ENCODE measurements around the gene POLA1. TPM values are rescaled to one million over a fixed set of nuclear protein-coding genes. Genes with fewer than 3 reads are reported as not detected.
A peak's percentile ranks its signal among the peaks of the same experiment; 100 is the strongest.
"Not testable (repeated sequence)": the region's sequence is repeated elsewhere in the genome, so short reads cannot be mapped to it uniquely, and the experiment has no call there.

Gene POLA1
- total RNA-seq, 1 experiment from 2014 or later, result 30.0 TPM

DNA sequence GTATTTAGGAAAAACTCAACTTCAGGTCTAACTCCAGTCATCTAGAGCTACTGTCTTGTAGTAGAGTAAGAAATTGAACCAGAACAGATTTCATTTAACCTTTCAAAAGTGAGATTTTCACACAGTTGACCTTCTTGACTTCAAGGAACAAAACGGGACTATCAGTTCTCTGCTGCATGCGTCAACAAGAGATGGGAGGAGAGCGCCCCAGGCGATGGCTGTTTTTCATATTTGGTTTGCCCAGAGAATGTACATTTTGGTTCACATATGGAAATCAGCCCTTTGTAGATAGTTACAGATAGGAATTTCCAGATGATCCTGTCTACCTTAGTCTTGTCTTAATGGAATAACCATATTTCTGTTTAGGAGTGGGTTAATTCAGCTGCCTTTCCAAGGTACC, 158.1 kb downstream of the POLA1 start:
- Histone ChIP-seq H3K27ac (no peak overlapping the region), H3K27me3 (replicated peaks) (no peaks in the 10 kb centered on the region), H3K36me3 (no peaks in the 10 kb centered on the region), H3K4me1 (replicated peaks) (no peaks in the 10 kb centered on the region), H3K9me3 (replicated peaks) (no peaks in the 10 kb centered on the region), H3K4me3 (no peak overlapping the region)
- no peak for DNase-seq (ENCODE audit: low read depth in 1 of 2, low spot score in 2 of 2)

DNA sequence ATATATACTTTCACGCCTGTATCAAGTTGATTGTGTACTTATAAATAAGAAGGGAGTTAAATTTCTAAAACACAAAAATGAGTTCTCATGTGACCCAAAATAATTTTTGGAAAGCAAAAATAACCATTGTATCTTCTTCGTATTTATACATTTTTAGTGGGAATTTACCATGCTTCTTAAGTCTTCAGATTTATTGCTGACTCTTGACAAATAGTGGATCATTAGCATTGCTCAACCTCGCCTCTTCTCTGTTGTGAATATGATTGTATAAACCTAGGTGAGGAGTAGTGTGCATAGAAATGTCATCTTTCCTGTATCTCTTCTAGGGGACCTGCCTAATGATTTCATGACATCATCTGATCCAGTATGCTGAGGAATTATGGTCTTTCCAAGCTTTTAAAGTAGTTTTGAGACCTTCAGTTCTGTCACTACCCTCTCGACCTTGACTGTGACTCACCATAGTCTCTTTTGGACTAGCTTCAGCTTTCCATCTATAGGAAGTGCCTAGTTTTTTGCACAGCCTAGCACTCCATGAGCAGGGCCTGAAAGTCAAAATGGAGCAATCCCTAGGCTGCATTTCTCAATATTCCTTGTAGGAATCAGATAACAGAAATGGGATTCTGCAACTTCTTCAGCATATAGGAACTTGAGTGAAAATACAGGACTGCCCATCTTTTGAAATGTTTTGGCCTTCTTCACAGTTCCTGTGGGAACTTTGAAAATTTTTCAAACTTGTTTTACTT, 164.5 kb downstream of the POLA1 start:
- no peak overlapping the region for H3K4me3 ChIP-seq
- H3K4me1 ChIP-seq (replicated peaks), result peaks cover 5% of the 10 kb centered on the region; the same call in 1 of the 2 replicates
- no peak for DNase-seq (ENCODE audit: low read depth in 1 of 2, low spot score in 2 of 2)
- no peaks in the 10 kb centered on the region for H3K27me3 ChIP-seq (replicated peaks)
- no peaks in the 10 kb centered on the region for H3K9me3 ChIP-seq (replicated peaks)
- H3K27ac ChIP-seq, result no peak overlapping the region
- H3K36me3 ChIP-seq, result no peaks in the 10 kb centered on the region

DNA sequence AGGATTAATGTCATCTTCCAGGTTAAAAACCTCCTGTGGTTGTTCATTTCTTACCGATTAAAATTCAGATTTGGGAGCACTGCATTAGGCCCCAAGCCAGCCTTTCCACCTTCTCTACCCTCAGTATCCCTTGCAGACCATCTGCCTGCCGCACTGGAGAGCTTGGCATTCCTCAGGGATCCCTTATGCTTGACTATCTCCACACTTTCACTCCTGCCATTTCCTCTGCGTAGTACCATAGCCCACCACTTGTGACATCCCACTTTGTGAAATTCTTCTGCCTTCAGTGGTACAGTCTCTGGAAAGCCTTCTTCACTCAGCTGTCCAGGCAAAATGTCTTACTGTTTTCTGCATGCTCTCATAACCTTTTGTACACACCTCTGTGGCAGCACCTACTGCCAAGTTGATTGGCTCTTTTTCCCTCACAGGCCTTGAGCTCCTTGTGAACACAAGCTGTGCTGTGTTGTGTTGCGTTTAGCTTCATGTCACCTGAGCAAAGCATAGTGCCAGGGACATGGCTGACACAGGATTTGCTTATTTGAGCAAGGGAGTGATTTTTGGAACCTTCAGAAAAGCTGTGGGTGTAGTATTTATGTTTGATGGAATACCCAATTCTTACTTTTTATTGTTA, 165.6 kb downstream of the POLA1 start:
- H3K36me3 ChIP-seq, result no peaks in the 10 kb centered on the region
- H3K4me1 ChIP-seq (replicated peaks), result peaks cover 5% of the 10 kb centered on the region; the same call in 1 of the 2 replicates
- H3K9me3 ChIP-seq (replicated peaks), result no peaks in the 10 kb centered on the region
- H3K27ac ChIP-seq, result no peak overlapping the region
- H3K4me3 ChIP-seq, result no peak overlapping the region
- H3K27me3 ChIP-seq (replicated peaks), result no peaks in the 10 kb centered on the region
- DNase-seq (ENCODE audit: low read depth in 1 of 2, low spot score in 2 of 2), result no peak

DNA sequence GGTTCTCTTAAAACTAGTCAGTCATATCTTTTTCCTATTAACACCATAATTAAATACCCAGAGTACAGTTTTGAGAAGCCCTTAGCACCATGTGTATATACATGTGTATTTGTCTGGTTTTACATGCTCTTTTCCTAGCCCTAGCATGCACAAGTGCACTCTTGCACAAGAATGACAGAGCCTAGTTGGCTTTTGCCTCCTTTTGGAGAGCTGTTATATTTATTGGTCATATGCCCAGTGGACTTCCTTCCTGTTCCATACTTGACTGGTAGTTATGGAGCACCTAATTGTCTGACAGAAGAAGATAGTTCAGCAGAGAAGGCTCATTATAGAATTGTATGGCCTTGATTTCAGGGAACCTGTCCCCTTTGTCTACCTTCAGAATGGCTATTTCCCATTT, 166.4 kb downstream of the POLA1 start:
- no peak for DNase-seq (ENCODE audit: low read depth in 1 of 2, low spot score in 2 of 2)
- H3K27ac ChIP-seq, result no peak overlapping the region
- no peaks in the 10 kb centered on the region for H3K36me3 ChIP-seq
- peaks cover 5% of the 10 kb centered on the region; the same call in 1 of the 2 replicates for H3K4me1 ChIP-seq (replicated peaks)
- no peaks in the 10 kb centered on the region for H3K9me3 ChIP-seq (replicated peaks)
- H3K27me3 ChIP-seq (replicated peaks), result no peaks in the 10 kb centered on the region
- no peak overlapping the region for H3K4me3 ChIP-seq

DNA sequence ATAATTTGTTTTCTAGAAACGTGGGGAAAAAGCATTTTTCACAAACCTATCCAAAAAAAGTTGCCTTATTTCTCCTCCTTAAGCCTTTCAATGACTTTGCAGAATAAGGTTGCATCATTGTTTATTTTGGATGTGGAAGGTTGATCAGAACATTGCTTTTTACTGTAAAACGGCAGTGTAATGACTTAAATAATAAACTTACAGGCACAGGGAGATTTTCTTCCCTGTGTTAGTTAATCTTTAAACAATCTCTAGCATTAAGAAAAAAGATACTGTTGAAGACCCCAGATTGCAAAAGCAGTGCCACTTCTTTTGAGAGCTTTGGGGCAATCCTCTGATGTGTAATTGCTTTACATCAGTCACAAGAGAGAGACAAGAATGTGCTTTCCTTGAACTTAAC, 168.6 kb downstream of the POLA1 start:
- Histone ChIP-seq H3K4me3 (no peak overlapping the region), H3K9me3 (replicated peaks) (no peaks in the 10 kb centered on the region), H3K27ac (no peak overlapping the region), H3K36me3 (no peaks in the 10 kb centered on the region), H3K4me1 (replicated peaks) (peaks cover 9% of the 10 kb centered on the region; the same call in 1 of the 2 replicates), H3K27me3 (replicated peaks) (no peaks in the 10 kb centered on the region)
- peak in 1 of 2 experiments; percentile 2 for DNase-seq (ENCODE audit: low read depth in 1 of 2, low spot score in 2 of 2)

DNA sequence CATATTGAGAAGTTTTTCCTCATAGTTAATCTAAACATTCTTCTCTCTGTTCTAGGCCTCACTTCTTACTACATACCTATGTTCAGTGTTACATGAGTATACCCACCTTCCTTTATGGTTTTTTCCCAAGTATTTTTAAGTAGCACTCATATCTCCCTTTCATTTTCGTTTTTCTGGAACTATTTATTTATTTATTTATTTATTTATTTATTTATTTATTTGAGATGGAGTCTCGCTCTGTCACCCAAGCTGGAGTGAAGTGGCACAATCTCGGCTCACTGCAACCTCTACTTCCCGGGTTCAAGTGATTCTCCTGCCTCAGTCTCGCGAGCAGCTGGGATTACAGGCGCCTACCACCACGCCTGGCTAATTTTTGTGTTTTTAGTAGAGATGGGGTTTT, 170.1 kb downstream of the POLA1 start:
- not testable (repeated sequence) for H3K9me3 ChIP-seq (replicated peaks); H3K27ac ChIP-seq; H3K27me3 ChIP-seq (replicated peaks); H3K36me3 ChIP-seq; H3K4me3 ChIP-seq; DNase-seq (ENCODE audit: low read depth in 1 of 2, low spot score in 2 of 2)
- peaks cover 21% of the 10 kb centered on the region for H3K4me1 ChIP-seq (replicated peaks)

DNA sequence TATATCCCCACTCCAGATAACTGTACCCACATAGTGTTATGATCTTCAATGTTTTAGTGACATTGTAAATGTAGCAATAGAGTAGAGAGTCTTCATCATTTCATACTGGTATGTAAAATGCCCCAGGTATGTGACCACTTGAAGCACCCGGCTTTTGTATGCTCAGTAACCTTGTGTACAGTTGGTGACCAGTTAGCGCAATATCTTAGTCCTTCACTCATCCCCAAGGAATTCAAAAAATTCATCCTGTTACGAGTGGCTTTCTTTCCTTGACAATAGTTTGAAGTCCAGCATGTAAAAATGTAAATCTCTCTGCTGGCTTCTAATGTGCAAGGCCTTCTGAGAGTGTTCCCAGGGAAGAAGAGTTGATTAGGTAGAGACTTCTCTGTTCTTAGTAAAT, 176.4 kb downstream of the POLA1 start:
- peak overlapping the region; percentile 100 for H3K27ac ChIP-seq

DNA sequence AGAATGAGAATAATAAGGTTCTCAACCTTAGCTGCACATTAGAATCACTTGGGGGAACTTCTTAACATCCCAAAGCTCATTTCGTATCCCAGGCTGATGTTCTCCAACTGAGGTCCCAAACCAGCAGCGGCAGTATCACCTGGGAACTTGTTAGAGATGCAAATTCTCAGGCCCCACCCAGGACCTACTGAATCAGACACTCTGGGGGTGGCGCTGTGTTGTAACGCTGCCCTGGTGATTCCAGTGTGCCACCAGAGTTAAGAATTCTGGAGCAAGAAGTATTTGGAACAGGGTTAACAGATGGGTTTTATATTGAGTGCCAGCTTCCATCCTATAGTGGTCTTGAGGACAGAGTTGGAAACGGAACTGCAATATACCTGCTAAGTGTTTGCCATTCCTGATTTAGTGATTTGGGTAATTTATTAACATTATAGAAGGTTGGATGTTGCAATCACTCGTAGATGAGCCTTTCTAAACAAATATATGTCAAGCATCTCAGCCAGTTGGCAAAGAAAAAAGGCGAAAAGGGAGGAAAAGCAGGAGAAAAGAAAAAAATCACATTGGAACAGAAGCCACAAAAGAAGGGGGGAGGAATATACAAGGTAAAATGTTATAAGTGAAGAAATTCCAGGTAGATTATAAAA, 181.0 kb downstream of the POLA1 start:
- peaks cover 31% of the 10 kb centered on the region for H3K4me1 ChIP-seq (replicated peaks)
- H3K36me3 ChIP-seq, result 0 out of 2 replicates have a peak, but pooled peaks cover 4% of the 10 kb centered on the region
- no peak overlapping the region for H3K27ac ChIP-seq
- no peak for DNase-seq (ENCODE audit: low read depth in 1 of 2, low spot score in 2 of 2)
- H3K9me3 ChIP-seq (replicated peaks), result no peaks in the 10 kb centered on the region
- no peaks in the 10 kb centered on the region for H3K27me3 ChIP-seq (replicated peaks)
- H3K4me3 ChIP-seq, result no peak overlapping the region

More for the DNA sequence above, 176.4 kb downstream of the POLA1 start:
- Histone ChIP-seq H3K27me3 (replicated peaks) (no peaks in the 10 kb centered on the region), H3K9me3 (replicated peaks) (no peaks in the 10 kb centered on the region), H3K4me3 (no peak overlapping the region), H3K36me3 (peaks cover 12% of the 10 kb centered on the region; the same call in 1 of the 2 replicates), H3K4me1 (replicated peaks) (peaks cover 54% of the 10 kb centered on the region)
- DNase-seq (ENCODE audit: low read depth in 1 of 2, low spot score in 2 of 2), result peak; percentile 64 to 77

DNA sequence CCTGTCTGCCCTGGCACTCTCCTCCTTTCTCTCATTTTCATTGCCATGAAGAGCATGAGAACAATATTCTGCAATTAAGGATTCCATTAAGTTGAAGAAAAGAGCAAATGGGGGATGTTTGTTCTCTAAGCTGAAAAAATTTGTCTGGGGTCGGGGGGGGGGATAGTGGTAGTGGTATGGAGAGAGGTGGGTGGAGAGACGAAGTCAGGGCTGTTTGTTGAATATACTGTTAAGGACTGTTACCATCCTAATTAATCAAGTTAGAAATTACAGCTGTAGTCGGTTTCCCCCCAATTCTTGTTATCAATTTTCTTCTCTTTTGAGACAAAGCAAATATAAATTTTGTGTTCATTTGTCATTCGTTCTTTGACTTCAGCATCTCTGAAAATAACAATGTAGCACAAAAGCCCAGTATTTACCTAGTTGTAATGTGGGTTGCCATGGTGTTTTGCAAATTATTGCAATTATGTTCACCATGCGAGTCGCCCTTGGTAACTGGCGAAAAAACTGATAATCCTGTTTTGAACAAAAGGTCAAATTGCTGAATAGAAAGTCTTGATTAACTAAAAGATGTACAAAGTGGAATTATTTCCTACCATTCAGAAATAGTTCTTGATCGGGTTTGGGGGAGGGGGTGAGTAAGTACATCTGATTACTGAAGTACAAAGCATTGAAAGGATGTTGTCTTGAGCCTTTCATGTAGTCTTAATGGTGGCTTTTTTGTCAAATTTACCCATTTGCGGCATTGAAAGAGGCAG, 183.0 kb downstream of the POLA1 start:
- peak overlapping the region; percentile 83; the same call in 1 of the 2 replicates for H3K27ac ChIP-seq
- no peaks in the 10 kb centered on the region for H3K27me3 ChIP-seq (replicated peaks)
- no peak overlapping the region for H3K4me3 ChIP-seq
- H3K36me3 ChIP-seq, result no peaks in the 10 kb centered on the region
- peaks cover 11% of the 10 kb centered on the region for H3K4me1 ChIP-seq (replicated peaks)
- no peaks in the 10 kb centered on the region for H3K9me3 ChIP-seq (replicated peaks)
- no peak for DNase-seq (ENCODE audit: low read depth in 1 of 2, low spot score in 2 of 2)

DNA sequence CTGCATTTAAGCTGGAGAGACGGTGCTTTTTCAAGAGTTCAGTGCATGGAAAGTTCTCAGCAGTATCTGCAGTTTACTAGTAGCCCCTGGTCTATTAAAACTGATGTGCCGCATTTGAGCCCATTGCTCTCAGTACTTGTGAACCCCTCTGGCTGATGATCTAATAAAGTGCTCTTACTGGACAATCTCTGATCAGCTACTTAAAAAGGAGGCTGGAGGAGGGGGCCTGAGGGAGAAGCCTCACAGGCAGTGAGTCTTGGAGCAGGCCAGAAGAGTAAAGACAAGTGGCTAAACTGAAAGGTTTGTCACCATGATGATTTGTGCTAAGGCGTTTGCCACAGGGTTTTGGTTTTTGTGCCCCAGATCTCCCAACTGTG, 183.6 kb downstream of the POLA1 start:
- Histone ChIP-seq H3K36me3 (no peaks in the 10 kb centered on the region), H3K9me3 (replicated peaks) (no peaks in the 10 kb centered on the region), H3K4me1 (replicated peaks) (peaks cover 11% of the 10 kb centered on the region), H3K27me3 (replicated peaks) (no peaks in the 10 kb centered on the region), H3K4me3 (no peak overlapping the region), H3K27ac (peak overlapping the region; percentile 83)
- no peak for DNase-seq (ENCODE audit: low read depth in 1 of 2, low spot score in 2 of 2)

DNA sequence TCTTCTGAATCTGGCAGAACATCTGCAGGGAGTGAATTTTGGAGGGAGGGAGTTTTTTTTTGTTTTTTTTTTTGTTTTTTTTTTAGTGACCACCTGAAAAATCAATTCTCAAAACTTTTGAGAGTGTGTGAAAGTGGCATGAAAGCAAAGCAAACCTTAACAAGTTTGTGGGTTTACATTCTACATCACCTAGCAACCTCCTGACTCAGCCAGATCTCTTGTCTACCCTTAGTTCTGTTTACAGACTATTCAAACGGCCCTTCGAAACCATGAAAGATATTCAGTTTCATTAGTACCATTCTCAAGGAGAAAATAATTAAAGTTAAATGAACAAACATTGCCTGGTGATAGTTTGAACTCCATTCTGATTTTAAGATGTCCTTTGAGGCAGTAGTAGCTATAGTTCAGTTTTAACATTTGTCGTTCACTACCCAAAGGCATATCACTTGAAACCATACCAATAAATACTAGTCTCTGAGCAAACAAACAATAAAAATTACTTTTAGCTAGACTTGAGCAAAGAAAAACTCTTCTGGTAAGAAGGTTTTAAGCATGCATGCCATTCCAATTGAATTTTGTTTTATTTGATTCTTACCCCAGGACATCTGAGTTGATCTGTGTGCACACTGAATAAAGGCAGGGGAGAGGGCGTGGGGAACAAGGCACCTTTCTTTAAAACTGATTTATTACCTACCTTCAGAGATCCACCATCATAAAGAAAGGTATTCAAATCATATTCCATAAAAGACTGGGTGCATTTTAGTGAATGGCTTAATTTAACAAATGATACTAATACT, 184.3 kb downstream of the POLA1 start:
- peak overlapping the region; percentile 83 for H3K27ac ChIP-seq
- H3K27me3 ChIP-seq (replicated peaks), result no peaks in the 10 kb centered on the region
- no peaks in the 10 kb centered on the region for H3K9me3 ChIP-seq (replicated peaks)
- H3K4me1 ChIP-seq (replicated peaks), result peaks cover 11% of the 10 kb centered on the region
- no peaks in the 10 kb centered on the region for H3K36me3 ChIP-seq
- DNase-seq (ENCODE audit: low read depth in 1 of 2, low spot score in 2 of 2), result peak in 1 of 2 experiments; percentile 36
- H3K4me3 ChIP-seq, result no peak overlapping the region

DNA sequence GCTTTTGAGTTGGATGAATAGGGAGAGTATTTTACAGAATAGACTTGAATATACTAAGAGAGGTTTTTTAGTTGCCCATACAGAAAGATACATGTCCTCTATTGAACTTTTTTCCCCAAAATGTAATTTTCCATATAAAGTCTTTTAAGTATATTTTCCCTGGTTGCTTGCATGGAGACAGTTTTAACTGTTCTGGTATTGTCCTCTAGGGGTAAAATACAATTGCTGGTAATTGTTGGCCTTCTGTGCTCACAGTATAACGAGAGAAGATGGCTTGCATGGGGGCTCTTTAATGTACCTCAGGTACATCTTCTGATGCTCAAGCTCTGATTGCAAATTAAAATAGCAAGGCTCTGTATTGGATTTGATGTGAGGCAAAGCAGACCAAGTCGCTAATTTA, 186.0 kb downstream of the POLA1 start:
- Histone ChIP-seq H3K4me1 (replicated peaks) (peaks cover under 1% of the 10 kb centered on the region), H3K36me3 (no peaks in the 10 kb centered on the region), H3K27ac (no peak overlapping the region), H3K4me3 (no peak overlapping the region), H3K9me3 (replicated peaks) (no peaks in the 10 kb centered on the region), H3K27me3 (replicated peaks) (no peaks in the 10 kb centered on the region)
- DNase-seq (ENCODE audit: low read depth in 1 of 2, low spot score in 2 of 2), result no peak

DNA sequence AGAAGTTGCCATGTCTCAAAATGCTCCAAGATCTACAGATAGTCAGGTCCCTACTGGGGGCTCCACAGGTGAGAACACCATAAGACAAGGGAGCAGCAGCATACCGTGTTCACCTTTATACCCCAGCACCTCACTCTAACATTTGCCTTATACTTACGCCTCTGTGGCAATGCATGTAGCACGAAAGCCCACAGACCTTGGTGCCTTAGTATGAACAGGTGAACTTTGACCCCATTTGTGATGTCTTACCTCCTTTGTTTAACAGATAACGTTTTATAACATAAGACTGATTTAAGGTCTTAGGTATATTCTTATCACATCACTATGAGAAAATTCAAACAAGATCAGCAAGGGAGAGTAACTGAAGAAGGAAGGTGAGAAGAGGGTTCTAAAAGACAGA, 193.2 kb downstream of the POLA1 start:
- no peaks in the 10 kb centered on the region for H3K9me3 ChIP-seq (replicated peaks)
- H3K4me1 ChIP-seq (replicated peaks), result no peaks in the 10 kb centered on the region
- no peak overlapping the region for H3K27ac ChIP-seq
- no peak for DNase-seq (ENCODE audit: low read depth in 1 of 2, low spot score in 2 of 2)
- H3K27me3 ChIP-seq (replicated peaks), result no peaks in the 10 kb centered on the region
- no peak overlapping the region for H3K4me3 ChIP-seq
- no peaks in the 10 kb centered on the region for H3K36me3 ChIP-seq

Measured in SJSA1 (cell line).